Body of pancreas (tissue), 4 donors: ENCODE measurements around the gene S1PR5.

ENCODE experiments used
- CTCF ChIP-seq, 7 experiments: fragments of 450-650 bp in 4 of 7; fragments of 200-600 bp in 3 of 7; sonication (generic) in 3 of 7; IDR thresholded peaks; one replicate each; pipeline ENCODE4 v1.5.1; 2016 to 2019; ENCODE audit warnings: antibody characterized with exemption in 7 of 7
- POLR2A ChIP-seq, 3 donors: fragments of 450-650 bp; IDR thresholded peaks; one replicate each; pipeline ENCODE4 v1.6.1; 2016; ENCODE audit warnings: antibody characterized with exemption in 3 of 3, mild to moderate bottlenecking in 2 of 3

GRCh38 chr19:10535613-10536012 is 18.4 kb upstream of the S1PR5 start:
- TF ChIP-seq CTCF (IDR thresholded peaks at IDR 0.05) (no peak), POLR2A (IDR thresholded peaks at IDR 0.05) (no peak)
